DOHH2 (cell line): ENCODE measurements around the gene APLP1.
"Not testable (repeated sequence)": the region's sequence is repeated elsewhere in the genome, so short reads cannot be mapped to it uniquely, and the experiment has no call there.

Experiments
- H3F3A ChIP-seq: fragments of 200-600 bp; sonication (generic), shearing (Covaris generic); 2 replicates; pipeline ENCODE4 v1.6.0; 2016; ENCODE audit warnings: antibody characterized with exemption, mild to moderate bottlenecking; ENCODE audit not compliant: control insufficient read depth, insufficient read depth
- H3K27ac ChIP-seq: fragments of 200-600 bp; sonication (generic); 2 replicates; pipeline ENCODE4 v1.5.1; 2014; ENCODE audit warnings: low read depth, mild to moderate bottlenecking, low read length, moderate library complexity
- H3K27me3 ChIP-seq: fragments of 200-600 bp; sonication (generic); 2 replicates; pipeline ENCODE4 v1.6.1; 2014; ENCODE audit warnings: mild to moderate bottlenecking, low read length, mixed read lengths; ENCODE audit not compliant: control insufficient read depth
- H3K36me3 ChIP-seq: fragments of 200-600 bp; sonication (generic); 2 replicates; pipeline ENCODE4 v1.6.1; 2014; ENCODE audit warnings: mild to moderate bottlenecking, low read length, moderate library complexity, mixed read lengths; ENCODE audit not compliant: control insufficient read depth
- H3K4me1 ChIP-seq: fragments of 200-600 bp; sonication (generic); 2 replicates; pipeline ENCODE4 v1.6.1; 2014; ENCODE audit warnings: mild to moderate bottlenecking, low read length, mixed read lengths; ENCODE audit not compliant: control insufficient read depth
- H3K4me2 ChIP-seq: fragments of 200-600 bp; sonication (generic); 2 replicates; pipeline ENCODE4 v1.6.0; 2014; ENCODE audit warnings: mild to moderate bottlenecking, low read length, moderate library complexity
- H3K4me3 ChIP-seq: fragments of 200-600 bp; sonication (generic); 2 replicates; pipeline ENCODE4 v1.5.1; 2014; ENCODE audit warnings: mild to moderate bottlenecking, low read length, mixed read lengths
- H3K79me2 ChIP-seq: fragments of 200-600 bp; sonication (generic); 2 replicates; pipeline ENCODE4 v1.6.1; 2014; ENCODE audit warnings: mild to moderate bottlenecking, low read length, mixed read lengths; ENCODE audit not compliant: control insufficient read depth
- H3K9me2 ChIP-seq: fragments of 200-600 bp; sonication (generic); replicated peaks from 2 replicates; pipeline ENCODE4 v1.6.1; 2014; ENCODE audit warnings: mild to moderate bottlenecking, low read length, mixed read lengths; ENCODE audit not compliant: control insufficient read depth
- H3K9me3 ChIP-seq: fragments of 200-600 bp; sonication (generic); 2 replicates; pipeline ENCODE4 v1.6.1; 2014; ENCODE audit warnings: antibody characterized with exemption, low read length, mixed read lengths; ENCODE audit not compliant: control insufficient read depth, insufficient read depth
- H4K20me1 ChIP-seq: fragments of 200-600 bp; sonication (generic); 2 replicates; pipeline ENCODE4 v1.6.0; 2014; ENCODE audit warnings: low read depth, mild to moderate bottlenecking, antibody characterized with exemption, low read length, moderate library complexity; ENCODE audit not compliant: control insufficient read depth, insufficient read depth
- CTCF ChIP-seq: fragments of 200-600 bp; sonication (generic); IDR thresholded peaks from one replicate; pipeline ENCODE4 v1.5.1; 2014; ENCODE audit warnings: antibody characterized with exemption, mild to moderate bottlenecking, low read depth, low read length; ENCODE audit not compliant: poor library complexity, severe bottlenecking
- EZH2phosphoT487 ChIP-seq: fragments of 200-600 bp; sonication (generic); IDR thresholded peaks from 2 replicates; pipeline ENCODE4 v1.6.1; 2017; ENCODE audit warnings: borderline replicate concordance, mild to moderate bottlenecking, antibody characterized with exemption, low read length, moderate library complexity, mixed read lengths

APLP1 gene

GRCh38 chr19:35833972-35834371 lies 34.4 kb upstream of the APLP1 start:
- no peak overlapping the region for H3K4me3 ChIP-seq
- no peaks in the 10 kb centered on the region for H3K4me1 ChIP-seq
- no peaks in the 10 kb centered on the region for H3K9me2 ChIP-seq
- H3K27me3 ChIP-seq: no peaks in the 10 kb centered on the region
- peaks cover under 1% of the 10 kb centered on the region for H3K9me3 ChIP-seq
- no peaks in the 10 kb centered on the region for H3F3A ChIP-seq
- TF ChIP-seq CTCF (no peak), EZH2phosphoT487 (no peak)
- H3K36me3 ChIP-seq: no peaks in the 10 kb centered on the region
- no peak overlapping the region for H3K4me2 ChIP-seq
- no peak overlapping the region for H3K27ac ChIP-seq
- H3K79me2 ChIP-seq: no peaks in the 10 kb centered on the region
- no peaks in the 10 kb centered on the region for H4K20me1 ChIP-seq

- H3F3A ChIP-seq: not testable (repeated sequence)
These were observed 32.3 kb upstream of the APLP1 start for GRCh38 chr19:35836096-35836495.

GRCh38 chr19:35841961-35842595 lies 26.3 kb upstream of the APLP1 start:
- H3K9me3 ChIP-seq: peaks cover 4% of the 10 kb centered on the region
- H3K4me2 ChIP-seq: no peak overlapping the region
- no peaks in the 10 kb centered on the region for H4K20me1 ChIP-seq
- H3K27ac ChIP-seq: no peak overlapping the region
- H3K79me2 ChIP-seq: no peaks in the 10 kb centered on the region
- H3K36me3 ChIP-seq: no peaks in the 10 kb centered on the region
- H3K9me2 ChIP-seq: no peaks in the 10 kb centered on the region
- H3K4me1 ChIP-seq: no peaks in the 10 kb centered on the region
- no peaks in the 10 kb centered on the region for H3F3A ChIP-seq
- peaks cover 9% of the 10 kb centered on the region for H3K27me3 ChIP-seq
- H3K4me3 ChIP-seq: no peak overlapping the region
- no peak for TF ChIP-seq CTCF

More at GRCh38 chr19:35836096-35836495, 32.3 kb upstream of the APLP1 start:
- H3K9me3 ChIP-seq, H3K4me1 ChIP-seq, H4K20me1 ChIP-seq, H3K27me3 ChIP-seq, H3K4me2 ChIP-seq, H3K36me3 ChIP-seq, H3K79me2 ChIP-seq, H3K9me2 ChIP-seq, H3K27ac ChIP-seq, H3K4me3 ChIP-seq: not testable (repeated sequence)

- Histone ChIP-seq H3K4me1 (no peaks in the 10 kb centered on the region), H3K27ac (no peak overlapping the region), H3K4me3 (no peak overlapping the region), H3K79me2 (no peaks in the 10 kb centered on the region), H3K4me2 (no peak overlapping the region), H3K9me2 (no peaks in the 10 kb centered on the region), H3K36me3 (no peaks in the 10 kb centered on the region), H3K27me3 (peaks cover 9% of the 10 kb centered on the region), H4K20me1 (no peaks in the 10 kb centered on the region), H3F3A (no peaks in the 10 kb centered on the region), H3K9me3 (peaks cover 4% of the 10 kb centered on the region)
- no peak for TF ChIP-seq CTCF
These were observed 25.6 kb upstream of the APLP1 start for GRCh38 chr19:35842666-35843272.
